HepG2 (cell line): ENCODE measurements around the gene RDH14. TPM values are rescaled to one million over a fixed set of nuclear protein-coding genes. Genes with fewer than 3 reads are reported as not detected.

ENCODE experiments used
- ATAC-seq: fragments of 200-7000 bp; cut with Tn5 transposase; 3 replicates; pipeline ENCODE4 v1.9.1; 2020; ENCODE audit warnings: mild to moderate bottlenecking, moderate library complexity
- BruUV-seq: library from RNA; stranded (reverse); fragments of 400-500 nt; replicated peaks from 2 replicates; lab custom pipeline; 2021; lab: Mats Ljungman, UMichigan
- CTCF ChIA-PET: fragments of 300-600 bp; formaldehyde crosslinking; extraction: SDS; loops from one replicate; lab custom pipeline; 2021; ENCODE audit warnings: low total read pairs, inconsistent platforms, low intra/inter-chr PET ratio; lab: Yijun Ruan, JAX
- POLR2A ChIA-PET: fragments of 350-600 bp; sonication (Branson Sonifier 250); formaldehyde crosslinking; loops from one replicate; lab custom pipeline; 2020; ENCODE audit warnings: antibody characterized with exemption, inconsistent platforms; lab: Yijun Ruan, JAX
- DNase-seq: peaks from one replicate; pipeline ENCODE4 v3.0.0-alpha.2; 2015; ENCODE audit warnings: low spot score
- FAIRE-seq: peaks from 3 replicates; lab custom pipeline; 2011; peaks lifted over from hg19 to GRCh38; lab: Jason Lieb, UNC
- H2AFZ ChIP-seq: one replicate; pipeline ENCODE4 v1.6.1; 2011; ENCODE audit warnings: low read length, inconsistent platforms
- H3K27ac ChIP-seq: fragments of 300-600 bp; 3 replicates; pipeline ENCODE4 v1.8.0; 2011; ENCODE audit warnings: mixed run types, mild to moderate bottlenecking, mixed read lengths, low read length, inconsistent platforms; ENCODE audit not compliant: insufficient read depth; ENCODE audit errors: extremely low read length
- H3K27me3 ChIP-seq, 2 experiments: fragments of 200-600 bp in 1 of 2; 2 replicates in 1 of 2; 3 replicates in 1 of 2; pipeline versions ENCODE4 v1.6.0 to v1.8.0; 2011; ENCODE audit warnings: low read length in 2 of 2, mild to moderate bottlenecking in 2 of 2, moderate library complexity in 2 of 2, inconsistent platforms in 1 of 2; ENCODE audit not compliant: insufficient read depth in 2 of 2, control insufficient read depth in 1 of 2
- H3K36me3 ChIP-seq, 2 experiments: fragments of 200-600 bp in 1 of 2; replicated peaks in 1 of 2; 2 replicates in 1 of 2; 3 replicates in 1 of 2; pipeline versions ENCODE4 v1.5.1 to v1.8.0; 2011; ENCODE audit warnings: low read length in 2 of 2, inconsistent platforms in 1 of 2; ENCODE audit not compliant: insufficient read depth in 2 of 2, control insufficient read depth in 1 of 2
- H3K4me1 ChIP-seq: 2 replicates; pipeline ENCODE4 v1.5.1; 2012; ENCODE audit warnings: low read length, inconsistent platforms; ENCODE audit not compliant: insufficient read depth
- H3K4me2 ChIP-seq: 2 replicates; pipeline ENCODE4 v1.6.0; 2011; ENCODE audit warnings: low read depth, low read length, inconsistent platforms
- H3K4me3 ChIP-seq, 3 experiments: fragments of 200-600 bp in 1 of 3; sonication (generic), shearing (Covaris generic) in 1 of 3; replicated peaks in 1 of 3; 2 replicates each; pipeline ENCODE4 v1.5.1; 2011 to 2016; ENCODE audit warnings: low read length in 3 of 3, inconsistent platforms in 2 of 3, low read depth in 2 of 3, mild to moderate bottlenecking in 2 of 3, control low read depth in 1 of 3, mixed read lengths in 1 of 3; ENCODE audit not compliant: insufficient read depth in 1 of 3
- H3K79me2 ChIP-seq: one replicate; pipeline ENCODE4 v1.6.1; 2011; ENCODE audit warnings: low read length, inconsistent platforms; ENCODE audit not compliant: insufficient read depth
- H3K9ac ChIP-seq: 2 replicates; pipeline ENCODE4 v1.6.0; 2011; ENCODE audit warnings: mild to moderate bottlenecking, low read depth, low read length, inconsistent platforms; ENCODE audit not compliant: insufficient read depth
- H3K9me3 ChIP-seq: 2 replicates; pipeline ENCODE4 v1.5.1; 2012; ENCODE audit warnings: mild to moderate bottlenecking, low read length
- H4K20me1 ChIP-seq: 2 replicates; pipeline ENCODE4 v1.6.0; 2011; ENCODE audit warnings: inconsistent platforms, mild to moderate bottlenecking, low read length, moderate library complexity; ENCODE audit not compliant: insufficient read depth
- ATF7 ChIP-seq, 2 experiments: fragments of 450-650 bp in 1 of 2; sonication (generic) in 1 of 2; formaldehyde crosslinking in 1 of 2; IDR thresholded peaks; 2 replicates each; pipeline versions ENCODE4 v1.4.0 to v1.6.1; 2016 to 2020; ENCODE audit warnings: antibody characterized with exemption in 1 of 2, mild to moderate bottlenecking in 1 of 2, missing genetic modification reagents in 1 of 2
- CEBPB ChIP-seq: IDR thresholded peaks from 2 replicates; pipeline ENCODE4 v1.6.1; 2011; ENCODE audit warnings: low read depth, low read length, improper control_type of control experiment, borderline replicate concordance
- SMAD3 ChIP-seq: sonication (generic); formaldehyde crosslinking; IDR thresholded peaks from 2 replicates; pipeline ENCODE4 v1.4.0; 2020; ENCODE audit warnings: missing genetic modification reagents
- ZNF235 ChIP-seq: sonication (generic); formaldehyde crosslinking; IDR thresholded peaks from 2 replicates; pipeline ENCODE4 v1.8.1; 2023; ENCODE audit warnings: mild to moderate bottlenecking, missing genetic modification reagents, borderline replicate concordance
- ZNF331 ChIP-seq: sonication (generic); formaldehyde crosslinking; IDR thresholded peaks from 2 replicates; pipeline ENCODE4 v1.4.0; 2020; ENCODE audit warnings: missing genetic modification reagents
- WGBS: methylation state at CpG from one replicate; pipeline ENCODE4 v1.1.6; 2017; ENCODE audit warnings: low lambda C conversion rate; 5-methylcytosine and 5-hydroxymethylcytosine counted together
- in situ Hi-C: cut with HindIII; loops from 2 replicates; pipeline ENCODE4 v1.10.0; 2017; ENCODE audit warnings: low pct_unique_long_range_greater_than_20kb; ENCODE audit not compliant: extremely low pct_ligation_motif_present
- intact Hi-C: fragments of 100-400 bp; cut with micrococcal nuclease; formaldehyde crosslinking; loops from one replicate; pipeline ENCODE4 v1.10.0; 2022; ENCODE audit not compliant: unreplicated experiment
- polyA plus RNA-seq, 8 experiments: library from polyadenylated mRNA; depleted of rRNA in 3 of 8; stranded (reverse) in 7 of 8; unstranded in 1 of 8; fragments of >200 nt; fragmentation: Illumina TruSeq in 4 of 8; extraction: Trizol in 4 of 8; gene quantifications; 2 replicates each; pipeline versions ENCODE4 v1.2.1 to v1.2.3, GENCODE V29; 2011 to 2016; ENCODE audit warnings: low read depth in 4 of 8, missing spikeins in 1 of 8, mixed read lengths in 1 of 8; ENCODE audit not compliant: insufficient read depth in 1 of 8
- total RNA-seq, 5 experiments: library from RNA; depleted of rRNA; stranded (reverse); fragments of >200 nt; fragmentation: Illumina TruSeq; extraction: Trizol; gene quantifications; 2 replicates each; pipeline ENCODE4 v1.2.3, GENCODE V29; 2016; ENCODE audit warnings: low read depth in 1 of 5

RDH14 gene
- total and polyA plus RNA-seq, 2 of the 13 experiments (the other 11 are each of a cell fraction or from before 2014, with no cell fraction given), result 27.4 to 39.9 TPM

- H4K20me1 ChIP-seq, result no peaks in the 10 kb centered on the region
- H3K27me3 ChIP-seq, result peaks cover 0 to 21% of the 10 kb centered on the region in 2 experiments; a peak in 3 of 5 replicates
- intact Hi-C loops (no loop called here), in situ Hi-C loops (no loop called here)
- DNase-seq, result no peak
- H3K4me3 ChIP-seq, result no peak overlapping the region
- TF ChIP-seq ATF7 (IDR thresholded peaks at IDR 0.05) (peak; percentile 56), ATF7 (CRISPR knock-in tag; IDR thresholded peaks at IDR 0.05) (no peak), ZNF235 (CRISPR knock-in tag) (no peak), ZNF331 (CRISPR knock-in tag) (no peak)
- no peaks in the 10 kb centered on the region for H3K79me2 ChIP-seq
- BruUV-seq, result no TSS peak
- no peak overlapping the region for H3K27ac ChIP-seq
- no peak overlapping the region for H3K4me2 ChIP-seq
- no peak overlapping the region for H2AFZ ChIP-seq
- H3K4me1 ChIP-seq, result no peaks in the 10 kb centered on the region
- WGBS, result 7% methylated on average over 1 of the region's 1 CpG
- no peaks in the 10 kb centered on the region for H3K9me3 ChIP-seq
- H3K9ac ChIP-seq, result no peak overlapping the region
- FAIRE-seq, result no peak
- no peaks in the 10 kb centered on the region for H3K36me3 ChIP-seq
- POLR2A ChIA-PET, result interaction anchor here (1.2 kb wide), 1 partner anchor 28 kb away, joined by 3 read pairs; no protein-coding TSS in a partner anchor
- CTCF ChIA-PET, result no interaction called here
- no peak for ATAC-seq
These were observed 29.3 kb downstream of the RDH14 start for GRCh38 chr2:18531194-18531593.

- TF ChIP-seq SMAD3 (CRISPR knock-in tag) (no peak), CEBPB (peak; percentile 81)
- ChIA-PET CTCF (no interaction called here), POLR2A (no interaction called here)
- ATAC-seq (no peak), DNase-seq (no peak), FAIRE-seq (no peak)
- Histone ChIP-seq H3K36me3 (no peaks in the 10 kb centered on the region), H3K79me2 (no peaks in the 10 kb centered on the region), H3K27ac (no peak overlapping the region), H2AFZ (no peak overlapping the region), H3K9ac (no peak overlapping the region), H3K27me3 (peaks cover 2 to 15% of the 10 kb centered on the region in 2 experiments; a peak in 4 of 5 replicates), H3K9me3 (no peaks in the 10 kb centered on the region), H4K20me1 (no peaks in the 10 kb centered on the region), H3K4me1 (no peaks in the 10 kb centered on the region), H3K4me2 (no peak overlapping the region), H3K4me3 (no peak overlapping the region)
- 50% methylated on average over 4 of the region's 4 CpGs for WGBS
- no TSS peak for BruUV-seq
- intact Hi-C loops (loop anchor here (10.0 kb wide), 1 partner anchor 357 kb away; no protein-coding TSS in a partner anchor), in situ Hi-C loops (no loop called here)
These were observed 32.6 kb downstream of the RDH14 start for GRCh38 chr2:18527822-18528221.
